HepG2 (cell line): Measurements from ENCODE around the gene ZSCAN23. TPM values are rescaled to one million over a fixed set of nuclear protein-coding genes. Genes with fewer than 3 reads are reported as not detected.
A peak's percentile ranks its signal among the peaks of the same experiment; 100 is the strongest.

Experiments used
- AGO2 ChIP-seq: fragments of 200-400 bp; formaldehyde crosslinking; optimal IDR thresholded peaks from 2 replicates; pipeline ENCODE3; 2017; ENCODE audit warnings: mild to moderate bottlenecking, low read depth, low read length, moderate library complexity
- KAT8 ChIP-seq: IDR thresholded peaks from 2 replicates; pipeline ENCODE4 v1.6.1; 2016; ENCODE audit warnings: missing genetic modification reagents, missing compliant biosample characterization
- MATR3 ChIP-seq: sonication (generic); formaldehyde crosslinking; IDR thresholded peaks from 2 replicates; pipeline ENCODE4 v1.4.0; 2020; ENCODE audit warnings: missing genetic modification reagents
- NBN ChIP-seq: fragments of 450-650 bp; conservative IDR thresholded peaks from 2 replicates; pipeline ENCODE4 v1.6.1; 2017
- NFIC ChIP-seq: IDR thresholded peaks from 2 replicates; pipeline ENCODE4 v1.6.1; 2012; ENCODE audit warnings: mild to moderate bottlenecking, low read length, inconsistent platforms
- NPAS2 ChIP-seq: sonication (generic); formaldehyde crosslinking; IDR thresholded peaks from 2 replicates; pipeline ENCODE4 v1.8.0; 2022; ENCODE audit warnings: mild to moderate bottlenecking, missing genetic modification reagents, borderline replicate concordance
- POLR2AphosphoS2 ChIP-seq: IDR thresholded peaks from 2 replicates; pipeline ENCODE4 v1.6.1; 2011; ENCODE audit warnings: low read depth, low read length, improper control_type of control experiment
- SALL1 ChIP-seq: sonication (generic); formaldehyde crosslinking; IDR thresholded peaks from 2 replicates; pipeline ENCODE4 v1.8.0; 2022; ENCODE audit warnings: mild to moderate bottlenecking, missing genetic modification reagents
- ZMYM3 ChIP-seq: sonication (generic); formaldehyde crosslinking; IDR thresholded peaks from 2 replicates; pipeline ENCODE4 v1.5.1; 2020; ENCODE audit warnings: mild to moderate bottlenecking, missing genetic modification reagents
- ZNF431 ChIP-seq: sonication (generic); formaldehyde crosslinking; IDR thresholded peaks from 2 replicates; pipeline ENCODE4 v1.9.0; 2022; ENCODE audit warnings: missing genetic modification reagents, low read depth, mild to moderate bottlenecking, borderline replicate concordance
- ZNF83 ChIP-seq: sonication (generic); formaldehyde crosslinking; IDR thresholded peaks from 2 replicates; pipeline ENCODE4 v1.4.0; 2020; ENCODE audit warnings: missing genetic modification reagents, mild to moderate bottlenecking, borderline replicate concordance
- polyA plus RNA-seq, 8 experiments: library from polyadenylated mRNA; depleted of rRNA in 3 of 8; stranded (reverse) in 7 of 8; unstranded in 1 of 8; fragments of >200 nt; fragmentation: Illumina TruSeq in 4 of 8; extraction: Trizol in 4 of 8; gene quantifications; 2 replicates each; pipeline versions ENCODE4 v1.2.1 to v1.2.3, GENCODE V29; 2011 to 2016; ENCODE audit warnings: low read depth in 4 of 8, missing spikeins in 1 of 8, mixed read lengths in 1 of 8; ENCODE audit not compliant: insufficient read depth in 1 of 8
- total RNA-seq, 5 experiments: library from RNA; depleted of rRNA; stranded (reverse); fragments of >200 nt; fragmentation: Illumina TruSeq; extraction: Trizol; gene quantifications; 2 replicates each; pipeline ENCODE4 v1.2.3, GENCODE V29; 2016; ENCODE audit warnings: low read depth in 1 of 5
- TF ChIP-seq, protein P1 (sequence below): sonication (generic); formaldehyde crosslinking; IDR thresholded peaks from 2 replicates; pipeline ENCODE4 v1.5.0; 2020; ENCODE audit warnings: mild to moderate bottlenecking, missing genetic modification reagents, borderline replicate concordance
- TF ChIP-seq, protein P2 (sequence below): sonication (generic); formaldehyde crosslinking; IDR thresholded peaks from 2 replicates; pipeline ENCODE4 v1.5.0; 2020; ENCODE audit warnings: mild to moderate bottlenecking, missing genetic modification reagents, moderate library complexity
- TF ChIP-seq, protein P3 (sequence below): sonication (generic); formaldehyde crosslinking; IDR thresholded peaks from one replicate; pipeline ENCODE4 v1.5.1; 2020; ENCODE audit warnings: mild to moderate bottlenecking, missing genetic modification reagents; ENCODE audit errors: not compliant biosample characterization
- TF ChIP-seq, protein P4 (sequence below), 2 experiments: fragments of 450-650 bp in 1 of 2; sonication (generic) in 1 of 2; formaldehyde crosslinking; IDR thresholded peaks; 2 replicates each; pipeline versions ENCODE4 v1.5.0 to v1.8.0; 2020 to 2022; ENCODE audit warnings: mild to moderate bottlenecking in 1 of 2, missing genetic modification reagents in 1 of 2

ZSCAN23 gene
- total and polyA plus RNA-seq, 2 of the 13 experiments (the other 11 are each of a cell fraction or from before 2014, with no cell fraction given) = 0.29 to 1.2 TPM

DNA sequence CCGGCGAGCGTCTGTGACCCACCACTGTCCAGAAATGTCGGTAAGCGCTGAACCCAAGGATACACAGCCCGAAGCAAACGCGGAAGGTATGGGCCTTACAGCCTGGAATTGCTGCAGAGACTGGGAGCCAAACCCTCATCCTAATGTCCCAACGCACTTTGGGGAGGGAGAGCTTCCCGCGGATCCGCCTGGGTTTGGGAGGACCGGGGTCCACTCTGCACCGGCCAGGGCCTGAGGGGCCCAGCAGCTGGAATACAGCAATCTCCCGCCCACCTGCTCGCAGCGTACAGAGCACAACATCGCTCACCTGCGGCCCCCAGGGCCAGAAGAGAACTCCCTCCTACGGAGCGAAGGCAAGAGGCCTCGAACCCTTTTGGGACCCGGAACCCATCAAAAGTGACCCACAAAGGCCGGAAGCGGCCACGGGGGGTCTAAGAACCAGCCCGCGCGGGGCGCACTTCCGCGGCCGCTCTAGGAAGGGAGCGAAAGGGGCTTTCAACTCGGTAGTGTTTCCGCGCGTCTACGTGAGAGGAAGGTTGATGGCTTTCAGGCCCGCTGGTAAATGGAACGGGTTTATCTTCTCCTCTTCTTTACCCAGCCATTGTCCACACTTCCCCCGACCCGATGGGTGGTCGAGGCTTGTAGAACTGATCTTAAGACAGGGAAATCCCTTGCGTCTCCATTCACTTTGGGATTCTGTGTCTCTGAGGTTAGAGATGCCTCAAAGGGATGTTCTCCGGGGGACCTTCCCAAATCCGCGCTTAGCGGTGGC, 43.8 kb downstream of the ZSCAN23 start, which contains the start of gene ZSCAN12 (continued):
- TF ChIP-seq ZNF83 (CRISPR knock-in tag) = no peak
- TF ChIP-seq, protein P1, sequence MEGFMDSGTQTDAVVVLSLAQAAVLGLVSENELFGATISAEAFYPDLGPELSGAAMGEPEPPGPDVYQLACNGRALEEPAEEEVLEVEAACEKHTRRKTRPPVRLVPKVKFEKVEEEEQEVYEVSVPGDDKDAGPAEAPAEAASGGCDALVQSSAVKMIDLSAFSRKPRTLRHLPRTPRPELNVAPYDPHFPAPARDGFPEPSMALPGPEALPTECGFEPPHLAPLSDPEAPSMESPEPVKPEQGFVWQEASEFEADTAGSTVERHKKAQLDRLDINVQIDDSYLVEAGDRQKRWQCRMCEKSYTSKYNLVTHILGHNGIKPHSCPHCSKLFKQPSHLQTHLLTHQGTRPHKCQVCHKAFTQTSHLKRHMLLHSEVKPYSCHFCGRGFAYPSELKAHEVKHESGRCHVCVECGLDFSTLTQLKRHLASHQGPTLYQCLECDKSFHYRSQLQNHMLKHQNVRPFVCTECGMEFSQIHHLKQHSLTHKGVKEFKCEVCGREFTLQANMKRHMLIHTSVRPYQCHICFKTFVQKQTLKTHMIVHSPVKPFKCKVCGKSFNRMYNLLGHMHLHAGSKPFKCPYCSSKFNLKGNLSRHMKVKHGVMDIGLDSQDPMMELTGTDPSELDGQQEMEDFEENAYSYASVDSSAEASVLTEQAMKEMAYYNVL (CRISPR knock-in tag) = peak; percentile 97
- TF ChIP-seq SALL1 (CRISPR knock-in tag) = peak; percentile 97; the same call in 1 of the 2 replicates
- no peak for TF ChIP-seq MATR3 (CRISPR knock-in tag)
- TF ChIP-seq ZMYM3 (CRISPR knock-in tag) = peak; percentile 67; the same call in 1 of the 2 replicates
- TF ChIP-seq KAT8 (CRISPR knock-in tag) = peak; percentile 100
- no peak for TF ChIP-seq POLR2AphosphoS2
- TF ChIP-seq NPAS2 = 0 out of 2 replicates have a peak, but pooled peaks have one; percentile 63
- TF ChIP-seq, protein P2, sequence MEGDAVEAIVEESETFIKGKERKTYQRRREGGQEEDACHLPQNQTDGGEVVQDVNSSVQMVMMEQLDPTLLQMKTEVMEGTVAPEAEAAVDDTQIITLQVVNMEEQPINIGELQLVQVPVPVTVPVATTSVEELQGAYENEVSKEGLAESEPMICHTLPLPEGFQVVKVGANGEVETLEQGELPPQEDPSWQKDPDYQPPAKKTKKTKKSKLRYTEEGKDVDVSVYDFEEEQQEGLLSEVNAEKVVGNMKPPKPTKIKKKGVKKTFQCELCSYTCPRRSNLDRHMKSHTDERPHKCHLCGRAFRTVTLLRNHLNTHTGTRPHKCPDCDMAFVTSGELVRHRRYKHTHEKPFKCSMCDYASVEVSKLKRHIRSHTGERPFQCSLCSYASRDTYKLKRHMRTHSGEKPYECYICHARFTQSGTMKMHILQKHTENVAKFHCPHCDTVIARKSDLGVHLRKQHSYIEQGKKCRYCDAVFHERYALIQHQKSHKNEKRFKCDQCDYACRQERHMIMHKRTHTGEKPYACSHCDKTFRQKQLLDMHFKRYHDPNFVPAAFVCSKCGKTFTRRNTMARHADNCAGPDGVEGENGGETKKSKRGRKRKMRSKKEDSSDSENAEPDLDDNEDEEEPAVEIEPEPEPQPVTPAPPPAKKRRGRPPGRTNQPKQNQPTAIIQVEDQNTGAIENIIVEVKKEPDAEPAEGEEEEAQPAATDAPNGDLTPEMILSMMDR = peak; percentile 94
- TF ChIP-seq NBN = no peak
- TF ChIP-seq, protein P3, sequence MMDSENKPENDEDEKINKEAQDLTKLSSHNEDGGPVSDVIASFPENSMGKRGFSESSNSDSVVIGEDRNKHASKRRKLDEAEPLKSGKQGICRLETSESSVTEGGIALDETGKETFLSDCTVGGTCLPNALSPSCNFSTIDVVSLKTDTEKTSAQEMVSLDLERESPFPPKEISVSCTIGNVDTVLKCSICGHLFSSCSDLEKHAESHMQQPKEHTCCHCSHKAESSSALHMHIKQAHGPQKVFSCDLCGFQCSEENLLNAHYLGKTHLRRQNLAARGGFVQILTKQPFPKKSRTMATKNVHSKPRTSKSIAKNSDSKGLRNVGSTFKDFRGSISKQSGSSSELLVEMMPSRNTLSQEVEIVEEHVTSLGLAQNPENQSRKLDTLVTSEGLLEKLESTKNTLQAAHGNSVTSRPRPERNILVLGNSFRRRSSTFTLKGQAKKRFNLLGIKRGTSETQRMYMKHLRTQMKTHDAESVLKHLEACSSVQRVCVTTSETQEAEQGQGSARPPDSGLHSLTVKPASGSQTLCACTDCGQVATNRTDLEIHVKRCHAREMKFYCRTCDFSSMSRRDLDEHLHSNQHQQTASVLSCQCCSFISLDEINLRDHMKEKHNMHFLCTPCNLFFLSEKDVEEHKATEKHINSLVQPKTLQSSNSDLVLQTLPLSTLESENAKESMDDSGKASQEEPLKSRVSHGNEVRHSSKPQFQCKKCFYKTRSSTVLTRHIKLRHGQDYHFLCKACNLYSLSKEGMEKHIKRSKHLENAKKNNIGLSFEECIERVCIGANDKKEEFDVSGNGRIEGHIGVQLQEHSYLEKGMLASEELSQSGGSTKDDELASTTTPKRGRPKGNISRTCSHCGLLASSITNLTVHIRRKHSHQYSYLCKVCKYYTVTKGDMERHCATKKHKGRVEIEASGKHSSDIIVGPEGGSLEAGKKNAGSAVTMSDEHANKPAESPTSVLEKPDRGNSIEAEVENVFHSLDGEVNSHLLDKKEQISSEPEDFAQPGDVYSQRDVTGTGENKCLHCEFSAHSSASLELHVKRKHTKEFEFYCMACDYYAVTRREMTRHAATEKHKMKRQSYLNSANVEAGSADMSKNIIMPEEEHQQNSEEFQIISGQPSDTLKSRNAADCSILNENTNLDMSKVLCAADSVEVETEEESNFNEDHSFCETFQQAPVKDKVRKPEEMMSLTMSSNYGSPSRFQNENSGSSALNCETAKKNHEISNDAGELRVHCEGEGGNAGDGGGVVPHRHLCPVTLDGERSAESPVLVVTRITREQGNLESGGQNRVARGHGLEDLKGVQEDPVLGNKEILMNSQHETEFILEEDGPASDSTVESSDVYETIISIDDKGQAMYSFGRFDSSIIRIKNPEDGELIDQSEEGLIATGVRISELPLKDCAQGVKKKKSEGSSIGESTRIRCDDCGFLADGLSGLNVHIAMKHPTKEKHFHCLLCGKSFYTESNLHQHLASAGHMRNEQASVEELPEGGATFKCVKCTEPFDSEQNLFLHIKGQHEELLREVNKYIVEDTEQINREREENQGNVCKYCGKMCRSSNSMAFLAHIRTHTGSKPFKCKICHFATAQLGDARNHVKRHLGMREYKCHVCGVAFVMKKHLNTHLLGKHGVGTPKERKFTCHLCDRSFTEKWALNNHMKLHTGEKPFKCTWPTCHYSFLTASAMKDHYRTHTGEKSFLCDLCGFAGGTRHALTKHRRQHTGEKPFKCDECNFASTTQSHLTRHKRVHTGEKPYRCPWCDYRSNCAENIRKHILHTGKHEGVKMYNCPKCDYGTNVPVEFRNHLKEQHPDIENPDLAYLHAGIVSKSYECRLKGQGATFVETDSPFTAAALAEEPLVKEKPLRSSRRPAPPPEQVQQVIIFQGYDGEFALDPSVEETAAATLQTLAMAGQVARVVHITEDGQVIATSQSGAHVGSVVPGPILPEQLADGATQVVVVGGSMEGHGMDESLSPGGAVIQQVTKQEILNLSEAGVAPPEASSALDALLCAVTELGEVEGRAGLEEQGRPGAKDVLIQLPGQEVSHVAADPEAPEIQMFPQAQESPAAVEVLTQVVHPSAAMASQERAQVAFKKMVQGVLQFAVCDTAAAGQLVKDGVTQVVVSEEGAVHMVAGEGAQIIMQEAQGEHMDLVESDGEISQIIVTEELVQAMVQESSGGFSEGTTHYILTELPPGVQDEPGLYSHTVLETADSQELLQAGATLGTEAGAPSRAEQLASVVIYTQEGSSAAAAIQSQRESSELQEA = peak; percentile 97
- peak; percentile 40; the same call in 1 of the 2 replicates for TF ChIP-seq NFIC
- peak; percentile 86; the same call in 1 of the 2 replicates for TF ChIP-seq ZNF431 (CRISPR knock-in tag)
- TF ChIP-seq AGO2 = peak; percentile 48
- TF ChIP-seq, protein P4, sequence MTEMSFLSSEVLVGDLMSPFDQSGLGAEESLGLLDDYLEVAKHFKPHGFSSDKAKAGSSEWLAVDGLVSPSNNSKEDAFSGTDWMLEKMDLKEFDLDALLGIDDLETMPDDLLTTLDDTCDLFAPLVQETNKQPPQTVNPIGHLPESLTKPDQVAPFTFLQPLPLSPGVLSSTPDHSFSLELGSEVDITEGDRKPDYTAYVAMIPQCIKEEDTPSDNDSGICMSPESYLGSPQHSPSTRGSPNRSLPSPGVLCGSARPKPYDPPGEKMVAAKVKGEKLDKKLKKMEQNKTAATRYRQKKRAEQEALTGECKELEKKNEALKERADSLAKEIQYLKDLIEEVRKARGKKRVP (CRISPR knock-in tag; IDR thresholded peaks at IDR 0.05) = no peak
